Smooth muscle cell (in vitro differentiated cells): ENCODE results near the gene TSPAN14. TPM values are rescaled to one million over a fixed set of nuclear protein-coding genes. Genes with fewer than 3 reads are reported as not detected.
A peak's percentile ranks its signal among the peaks of the same experiment; 100 is the strongest.

Experiments
- DNase-seq: peaks from one replicate; lab custom pipeline; 2025; ENCODE audit not compliant: unreplicated experiment; lab: John Stamatoyannopoulos, UW
- H2AFZ ChIP-seq: fragments of 200-600 bp; sonication (generic); 2 replicates; pipeline ENCODE4 v1.6.0; 2016; ENCODE audit warnings: antibody characterized with exemption, low read depth, mild to moderate bottlenecking
- H3F3A ChIP-seq: fragments of 200-600 bp; sonication (generic); 2 replicates; pipeline ENCODE4 v1.6.0; 2017; ENCODE audit warnings: antibody characterized with exemption, low read depth
- H3K27ac ChIP-seq: fragments of 200-600 bp; sonication (generic); 2 replicates; pipeline ENCODE4 v1.5.1; 2016; ENCODE audit warnings: low read depth, mild to moderate bottlenecking
- H3K27me3 ChIP-seq: fragments of 200-600 bp; sonication (generic); 2 replicates; pipeline ENCODE4 v1.6.1; 2016; ENCODE audit warnings: low read depth, mild to moderate bottlenecking
- H3K36me3 ChIP-seq: fragments of 200-600 bp; sonication (generic); 2 replicates; pipeline ENCODE4 v1.5.1; 2016; ENCODE audit warnings: low read depth
- H3K4me1 ChIP-seq: fragments of 200-600 bp; sonication (generic); 2 replicates; pipeline ENCODE4 v1.5.1; 2016; ENCODE audit warnings: low read depth
- H3K4me2 ChIP-seq: fragments of 200-600 bp; sonication (generic); 2 replicates; pipeline ENCODE4 v1.6.0; 2016; ENCODE audit warnings: mild to moderate bottlenecking
- H3K4me3 ChIP-seq: fragments of 200-600 bp; sonication (generic); 2 replicates; pipeline ENCODE4 v1.5.1; 2016; ENCODE audit warnings: mild to moderate bottlenecking
- H3K79me2 ChIP-seq: fragments of 200-600 bp; sonication (generic); 2 replicates; pipeline ENCODE4 v1.6.0; 2016; ENCODE audit warnings: low read depth, mild to moderate bottlenecking
- H3K9ac ChIP-seq: fragments of 200-600 bp; sonication (generic); 2 replicates; pipeline ENCODE4 v1.6.0; 2016; ENCODE audit warnings: low read depth
- H3K9me3 ChIP-seq: fragments of 200-600 bp; sonication (generic); replicated peaks from 2 replicates; pipeline ENCODE4 v1.5.1; 2016; ENCODE audit warnings: low read depth
- H4K20me1 ChIP-seq: fragments of 200-600 bp; sonication (generic); 2 replicates; pipeline ENCODE4 v1.6.0; 2016; ENCODE audit warnings: low read depth
- WGBS: methylation state at CpG from one replicate; pipeline ENCODE4 v1.1.7; 2016; ENCODE audit warnings: low lambda C conversion rate; 5-methylcytosine and 5-hydroxymethylcytosine counted together
- polyA plus RNA-seq: library from polyadenylated mRNA; unstranded; fragments of >200 nt; fragmentation: Nextera tagmentation; extraction: Ambion mirVana; gene quantifications from 2 replicates; pipeline ENCODE4 v1.2.1, GENCODE V29; 2016
- total RNA-seq: library from RNA; depleted of rRNA; stranded (reverse); fragments of >200 nt; gene quantifications from 2 replicates; pipeline ENCODE4 v1.2.3, GENCODE V29; 2014
- TF ChIP-seq, protein P1 (sequence below): fragments of 200-600 bp; sonication (generic); IDR thresholded peaks from 2 replicates; pipeline ENCODE4 v1.5.1; 2017; ENCODE audit warnings: borderline replicate concordance, mild to moderate bottlenecking, antibody characterized with exemption; ENCODE audit not compliant: insufficient read depth, poor library complexity, severe bottlenecking

Gene TSPAN14
- total and polyA plus RNA-seq, 2 experiments from 2014 or later, result 42.7 to 46.3 TPM

- TF ChIP-seq, protein P1, sequence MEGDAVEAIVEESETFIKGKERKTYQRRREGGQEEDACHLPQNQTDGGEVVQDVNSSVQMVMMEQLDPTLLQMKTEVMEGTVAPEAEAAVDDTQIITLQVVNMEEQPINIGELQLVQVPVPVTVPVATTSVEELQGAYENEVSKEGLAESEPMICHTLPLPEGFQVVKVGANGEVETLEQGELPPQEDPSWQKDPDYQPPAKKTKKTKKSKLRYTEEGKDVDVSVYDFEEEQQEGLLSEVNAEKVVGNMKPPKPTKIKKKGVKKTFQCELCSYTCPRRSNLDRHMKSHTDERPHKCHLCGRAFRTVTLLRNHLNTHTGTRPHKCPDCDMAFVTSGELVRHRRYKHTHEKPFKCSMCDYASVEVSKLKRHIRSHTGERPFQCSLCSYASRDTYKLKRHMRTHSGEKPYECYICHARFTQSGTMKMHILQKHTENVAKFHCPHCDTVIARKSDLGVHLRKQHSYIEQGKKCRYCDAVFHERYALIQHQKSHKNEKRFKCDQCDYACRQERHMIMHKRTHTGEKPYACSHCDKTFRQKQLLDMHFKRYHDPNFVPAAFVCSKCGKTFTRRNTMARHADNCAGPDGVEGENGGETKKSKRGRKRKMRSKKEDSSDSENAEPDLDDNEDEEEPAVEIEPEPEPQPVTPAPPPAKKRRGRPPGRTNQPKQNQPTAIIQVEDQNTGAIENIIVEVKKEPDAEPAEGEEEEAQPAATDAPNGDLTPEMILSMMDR, result no peak
- H3K27me3 ChIP-seq, result no peaks in the 10 kb centered on the region
- H3F3A ChIP-seq, result peaks cover 8% of the 10 kb centered on the region
- no peaks in the 10 kb centered on the region for H3K9me3 ChIP-seq
- H2AFZ ChIP-seq, result no peak overlapping the region
- H4K20me1 ChIP-seq, result peaks cover 39% of the 10 kb centered on the region
- peaks cover 83% of the 10 kb centered on the region for H3K79me2 ChIP-seq
- WGBS, result 99% methylated on average over 7 of the region's 7 CpGs
- peaks cover 10% of the 10 kb centered on the region for H3K4me1 ChIP-seq
- H3K9ac ChIP-seq, result no peak overlapping the region
- DNase-seq, result no peak
- H3K27ac ChIP-seq, result no peak overlapping the region
- no peak overlapping the region for H3K4me3 ChIP-seq
- no peak overlapping the region for H3K4me2 ChIP-seq
- no peaks in the 10 kb centered on the region for H3K36me3 ChIP-seq
Measured at GRCh38 chr10:80491251-80492102, 37.4 kb downstream of the TSPAN14 start.

- H3K9me3 ChIP-seq, result no peaks in the 10 kb centered on the region
- H3K36me3 ChIP-seq, result no peaks in the 10 kb centered on the region
- peaks cover 24% of the 10 kb centered on the region for H4K20me1 ChIP-seq
- H3K9ac ChIP-seq, result no peak overlapping the region
- H3K4me3 ChIP-seq, result no peak overlapping the region
- peaks cover 16% of the 10 kb centered on the region for H3F3A ChIP-seq
- TF ChIP-seq, protein P1, result no peak
- H3K4me2 ChIP-seq, result peak overlapping the region; percentile 43
- H3K27ac ChIP-seq, result peak overlapping the region; percentile 70
- DNase-seq, result no peak
- 79% methylated on average over 6 of the region's 6 CpGs for WGBS
- H3K4me1 ChIP-seq, result peaks cover 18% of the 10 kb centered on the region
- no peaks in the 10 kb centered on the region for H3K27me3 ChIP-seq
- H2AFZ ChIP-seq, result no peak overlapping the region
- peaks cover 83% of the 10 kb centered on the region for H3K79me2 ChIP-seq
Measured at GRCh38 chr10:80492848-80493521, 38.9 kb downstream of the TSPAN14 start.

DNA sequence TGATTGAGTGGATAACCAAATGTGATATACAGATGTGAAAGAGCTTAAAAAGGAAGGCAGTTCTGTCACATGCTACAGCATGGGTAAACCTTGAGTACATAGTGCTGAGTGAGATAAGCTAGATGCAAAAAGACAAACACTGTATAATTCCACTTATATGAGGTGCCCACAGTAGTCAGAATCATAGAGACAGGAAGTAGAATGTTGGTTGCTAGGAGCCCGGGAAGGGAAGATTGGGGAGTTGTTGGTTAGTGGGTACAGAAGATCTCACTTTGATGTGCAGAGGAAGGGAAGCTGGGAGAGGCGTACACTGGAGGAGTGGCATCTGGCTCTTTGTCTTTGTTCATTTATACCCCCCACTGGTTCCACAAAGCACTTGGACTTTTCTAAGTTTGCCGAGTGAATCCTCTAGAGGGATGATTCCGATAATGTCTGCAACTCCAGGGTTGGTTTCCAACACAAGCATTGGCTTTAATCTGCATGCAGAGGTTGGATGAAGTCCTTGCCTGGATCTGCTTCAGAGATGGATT, 39.5 kb downstream of the TSPAN14 start:
- 45% methylated on average over 4 of the region's 4 CpGs for WGBS
- H3F3A ChIP-seq, result peaks cover 16% of the 10 kb centered on the region
- DNase-seq, result no peak
- H3K79me2 ChIP-seq, result peaks cover 79% of the 10 kb centered on the region
- H4K20me1 ChIP-seq, result peaks cover 19% of the 10 kb centered on the region
- TF ChIP-seq, protein P1, result no peak
- H3K9me3 ChIP-seq, result no peaks in the 10 kb centered on the region
- H3K4me2 ChIP-seq, result peak overlapping the region; percentile 43
- no peaks in the 10 kb centered on the region for H3K36me3 ChIP-seq
- no peak overlapping the region for H2AFZ ChIP-seq
- no peaks in the 10 kb centered on the region for H3K27me3 ChIP-seq
- H3K4me1 ChIP-seq, result peaks cover 24% of the 10 kb centered on the region
- no peak overlapping the region for H3K9ac ChIP-seq
- H3K27ac ChIP-seq, result peak overlapping the region; percentile 70
- H3K4me3 ChIP-seq, result no peak overlapping the region
